HL-60 (cell line): ENCODE measurements around the gene SMIM21.

Experiments used
- DNase-seq, 2 experiments: peaks; one replicate each; pipeline ENCODE4 v3.0.0-alpha.2; 2010 to 2020; ENCODE audit warnings: low read depth in 1 of 2, low spot score in 1 of 2
- H3K27ac ChIP-seq: fragments of 250-450 bp; sonication (Bioruptor Pico); replicated peaks from 2 replicates; pipeline ENCODE4 v1.5.1; 2020; ENCODE audit warnings: mild to moderate bottlenecking, moderate library complexity
- H3K27me3 ChIP-seq: fragments of 250-450 bp; sonication (Bioruptor Pico); 2 replicates; pipeline ENCODE4 v1.5.1; 2021; ENCODE audit warnings: mild to moderate bottlenecking, moderate library complexity; ENCODE audit not compliant: insufficient read depth, poor library complexity, severe bottlenecking
- H3K4me3 ChIP-seq: replicated peaks from 2 replicates; pipeline ENCODE4 v1.5.1; 2011; ENCODE audit warnings: mild to moderate bottlenecking, control low read depth, low read length; ENCODE audit not compliant: insufficient read depth
- GABPA ChIP-seq: IDR thresholded peaks from 2 replicates; pipeline ENCODE4 v1.6.1; 2012; ENCODE audit warnings: low read depth
- POLR2AphosphoS5 ChIP-seq: IDR thresholded peaks from 2 replicates; pipeline ENCODE4 v1.6.1; 2012; ENCODE audit warnings: low read depth
- SPI1 ChIP-seq: IDR thresholded peaks from 2 replicates; pipeline ENCODE4 v1.6.1; 2012; ENCODE audit warnings: low read depth, mild to moderate bottlenecking, borderline replicate concordance
- TF ChIP-seq, protein P1 (sequence below): IDR thresholded peaks from 2 replicates; pipeline ENCODE4 v1.6.1; 2012; ENCODE audit warnings: low read depth; ENCODE audit not compliant: insufficient replicate concordance
- TF ChIP-seq, protein P2 (sequence below): IDR thresholded peaks from one replicate; pipeline ENCODE4 v1.5.1; 2011; ENCODE audit warnings: low read length, control low read depth, inconsistent platforms; ENCODE audit not compliant: insufficient read depth

The SMIM21 gene

DNA sequence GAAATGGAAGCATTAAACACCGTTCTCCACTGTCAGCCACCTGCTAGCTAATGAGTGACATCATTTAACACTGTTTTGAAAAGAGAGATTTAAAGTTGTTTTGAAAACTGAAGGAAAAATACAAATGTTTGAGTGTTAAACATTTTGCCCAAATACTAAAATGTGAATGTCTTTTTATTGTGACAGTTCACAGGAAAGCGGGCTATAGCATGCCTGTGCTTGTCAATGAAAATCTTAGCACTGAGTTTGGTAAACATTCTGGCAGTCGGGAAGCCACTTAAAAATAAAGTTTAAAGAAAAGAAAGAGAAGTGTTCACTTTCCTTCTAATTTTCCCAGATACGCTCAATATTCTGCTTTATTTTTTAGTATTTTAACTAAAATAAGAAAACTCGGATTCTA lies 40.3 kb upstream of the SMIM21 start:
- no peak overlapping the region for H3K4me3 ChIP-seq
- H3K27ac ChIP-seq = no peak overlapping the region
- peaks cover 3% of the 10 kb centered on the region for H3K27me3 ChIP-seq
- no peak for DNase-seq
- TF ChIP-seq GABPA = no peak
- TF ChIP-seq, protein P1, sequence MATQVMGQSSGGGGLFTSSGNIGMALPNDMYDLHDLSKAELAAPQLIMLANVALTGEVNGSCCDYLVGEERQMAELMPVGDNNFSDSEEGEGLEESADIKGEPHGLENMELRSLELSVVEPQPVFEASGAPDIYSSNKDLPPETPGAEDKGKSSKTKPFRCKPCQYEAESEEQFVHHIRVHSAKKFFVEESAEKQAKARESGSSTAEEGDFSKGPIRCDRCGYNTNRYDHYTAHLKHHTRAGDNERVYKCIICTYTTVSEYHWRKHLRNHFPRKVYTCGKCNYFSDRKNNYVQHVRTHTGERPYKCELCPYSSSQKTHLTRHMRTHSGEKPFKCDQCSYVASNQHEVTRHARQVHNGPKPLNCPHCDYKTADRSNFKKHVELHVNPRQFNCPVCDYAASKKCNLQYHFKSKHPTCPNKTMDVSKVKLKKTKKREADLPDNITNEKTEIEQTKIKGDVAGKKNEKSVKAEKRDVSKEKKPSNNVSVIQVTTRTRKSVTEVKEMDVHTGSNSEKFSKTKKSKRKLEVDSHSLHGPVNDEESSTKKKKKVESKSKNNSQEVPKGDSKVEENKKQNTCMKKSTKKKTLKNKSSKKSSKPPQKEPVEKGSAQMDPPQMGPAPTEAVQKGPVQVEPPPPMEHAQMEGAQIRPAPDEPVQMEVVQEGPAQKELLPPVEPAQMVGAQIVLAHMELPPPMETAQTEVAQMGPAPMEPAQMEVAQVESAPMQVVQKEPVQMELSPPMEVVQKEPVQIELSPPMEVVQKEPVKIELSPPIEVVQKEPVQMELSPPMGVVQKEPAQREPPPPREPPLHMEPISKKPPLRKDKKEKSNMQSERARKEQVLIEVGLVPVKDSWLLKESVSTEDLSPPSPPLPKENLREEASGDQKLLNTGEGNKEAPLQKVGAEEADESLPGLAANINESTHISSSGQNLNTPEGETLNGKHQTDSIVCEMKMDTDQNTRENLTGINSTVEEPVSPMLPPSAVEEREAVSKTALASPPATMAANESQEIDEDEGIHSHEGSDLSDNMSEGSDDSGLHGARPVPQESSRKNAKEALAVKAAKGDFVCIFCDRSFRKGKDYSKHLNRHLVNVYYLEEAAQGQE = no peak
- TF ChIP-seq POLR2AphosphoS5 = no peak
- TF ChIP-seq SPI1 = no peak
- TF ChIP-seq, protein P2, sequence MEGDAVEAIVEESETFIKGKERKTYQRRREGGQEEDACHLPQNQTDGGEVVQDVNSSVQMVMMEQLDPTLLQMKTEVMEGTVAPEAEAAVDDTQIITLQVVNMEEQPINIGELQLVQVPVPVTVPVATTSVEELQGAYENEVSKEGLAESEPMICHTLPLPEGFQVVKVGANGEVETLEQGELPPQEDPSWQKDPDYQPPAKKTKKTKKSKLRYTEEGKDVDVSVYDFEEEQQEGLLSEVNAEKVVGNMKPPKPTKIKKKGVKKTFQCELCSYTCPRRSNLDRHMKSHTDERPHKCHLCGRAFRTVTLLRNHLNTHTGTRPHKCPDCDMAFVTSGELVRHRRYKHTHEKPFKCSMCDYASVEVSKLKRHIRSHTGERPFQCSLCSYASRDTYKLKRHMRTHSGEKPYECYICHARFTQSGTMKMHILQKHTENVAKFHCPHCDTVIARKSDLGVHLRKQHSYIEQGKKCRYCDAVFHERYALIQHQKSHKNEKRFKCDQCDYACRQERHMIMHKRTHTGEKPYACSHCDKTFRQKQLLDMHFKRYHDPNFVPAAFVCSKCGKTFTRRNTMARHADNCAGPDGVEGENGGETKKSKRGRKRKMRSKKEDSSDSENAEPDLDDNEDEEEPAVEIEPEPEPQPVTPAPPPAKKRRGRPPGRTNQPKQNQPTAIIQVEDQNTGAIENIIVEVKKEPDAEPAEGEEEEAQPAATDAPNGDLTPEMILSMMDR = no peak

DNA sequence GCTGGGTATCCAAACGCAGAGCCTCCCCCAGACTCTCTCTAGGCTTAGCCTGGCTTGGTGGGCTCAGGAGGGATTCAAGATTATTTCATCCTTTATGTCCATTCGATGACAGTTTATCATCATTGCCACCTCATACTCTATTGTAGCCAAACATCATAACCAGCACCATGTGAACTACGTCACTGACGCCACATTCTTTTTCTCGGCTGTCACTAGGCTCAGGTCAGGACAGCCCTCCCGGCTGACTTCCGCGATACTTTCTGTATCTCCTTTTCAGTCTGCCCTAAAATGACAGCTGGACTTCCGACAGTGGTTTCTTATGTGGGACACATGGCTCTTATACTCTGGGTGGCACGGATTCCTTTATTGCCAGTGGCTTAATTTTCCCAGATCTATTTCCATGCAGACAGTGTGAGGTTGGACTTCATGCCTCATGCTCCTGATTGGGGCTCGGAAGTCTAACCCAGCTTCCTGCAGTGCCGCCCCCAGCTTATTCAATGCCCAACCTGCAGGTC lies 39.8 kb upstream of the SMIM21 start:
- DNase-seq = no peak
- H3K27me3 ChIP-seq = peaks cover 3% of the 10 kb centered on the region
- TF ChIP-seq, protein P1 = no peak
- TF ChIP-seq SPI1 (no peak), GABPA (no peak), POLR2AphosphoS5 (no peak)
- TF ChIP-seq, protein P2 = no peak
- no peak overlapping the region for H3K27ac ChIP-seq
- no peak overlapping the region for H3K4me3 ChIP-seq

DNA sequence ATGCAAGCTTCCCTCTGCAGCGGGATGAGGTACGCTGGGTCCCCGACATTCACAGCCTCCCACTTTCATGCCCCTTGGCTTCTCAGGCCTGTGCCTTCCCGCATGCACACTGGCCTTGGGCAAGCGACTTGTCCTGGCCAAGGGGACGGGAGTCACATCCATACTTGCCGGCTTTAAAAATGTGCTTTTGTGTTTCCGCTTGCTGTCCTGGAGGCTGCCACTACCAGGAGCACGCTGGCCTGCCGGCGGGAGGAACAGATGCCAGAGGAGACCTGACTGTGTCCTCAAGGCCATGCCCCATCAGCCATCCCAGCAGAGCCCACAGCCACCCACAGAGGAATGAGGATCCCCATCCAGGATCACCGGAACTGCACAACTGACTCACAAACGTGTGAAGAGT lies 36.9 kb upstream of the SMIM21 start:
- DNase-seq = no peak
- TF ChIP-seq SPI1 = no peak
- TF ChIP-seq, protein P1 = no peak
- no peak for TF ChIP-seq GABPA
- Histone ChIP-seq H3K4me3 (no peak overlapping the region), H3K27ac (no peak overlapping the region), H3K27me3 (peaks cover 3% of the 10 kb centered on the region)

DNA sequence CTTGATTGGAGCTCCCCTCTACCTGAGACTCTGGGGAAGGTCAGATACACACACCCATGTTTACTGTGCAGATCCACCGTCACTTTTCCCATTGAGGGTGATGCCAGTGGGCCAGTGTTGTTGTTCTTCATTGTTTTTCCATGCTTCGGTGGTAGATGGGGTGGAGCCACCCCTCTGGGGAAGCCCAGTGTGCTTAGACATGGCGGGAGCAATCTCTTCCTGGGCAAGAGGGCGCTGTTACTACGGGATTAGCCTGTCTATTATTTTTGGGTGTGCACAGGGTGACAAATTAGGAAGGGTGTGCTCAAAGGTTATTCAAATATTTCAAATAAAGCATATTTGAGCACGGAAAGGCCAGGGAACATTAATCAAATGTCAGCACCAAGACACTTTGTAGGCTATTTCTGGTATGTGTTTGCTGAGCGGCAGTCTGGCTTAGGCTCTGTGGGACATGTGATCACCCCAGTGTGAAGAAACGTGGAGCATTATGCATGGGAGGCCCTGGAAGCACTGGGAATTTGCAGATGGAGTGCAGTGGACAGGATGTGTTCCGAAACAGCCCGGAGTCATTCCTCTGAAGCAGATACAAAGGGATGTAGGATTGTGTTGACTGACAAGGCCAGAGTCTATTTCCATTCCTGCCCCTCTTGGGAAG lies 34.8 kb upstream of the SMIM21 start:
- Histone ChIP-seq H3K27ac (no peak overlapping the region), H3K27me3 (peaks cover 3% of the 10 kb centered on the region), H3K4me3 (no peak overlapping the region)
- TF ChIP-seq, protein P1 = no peak
- TF ChIP-seq POLR2AphosphoS5 (no peak), SPI1 (no peak), GABPA (no peak)
- TF ChIP-seq, protein P2 = no peak
- no peak for DNase-seq
